ENCODE measurements around the gene PERM1. TPM values are rescaled to one million over a fixed set of nuclear protein-coding genes. Genes with fewer than 3 reads are reported as not detected.

The PERM1 gene
- total and polyA plus RNA-seq, 2 of the 13 experiments (the other 11 are each of a cell fraction or from before 2014, with no cell fraction given), result 0.04 to 0.29 TPM

DNA sequence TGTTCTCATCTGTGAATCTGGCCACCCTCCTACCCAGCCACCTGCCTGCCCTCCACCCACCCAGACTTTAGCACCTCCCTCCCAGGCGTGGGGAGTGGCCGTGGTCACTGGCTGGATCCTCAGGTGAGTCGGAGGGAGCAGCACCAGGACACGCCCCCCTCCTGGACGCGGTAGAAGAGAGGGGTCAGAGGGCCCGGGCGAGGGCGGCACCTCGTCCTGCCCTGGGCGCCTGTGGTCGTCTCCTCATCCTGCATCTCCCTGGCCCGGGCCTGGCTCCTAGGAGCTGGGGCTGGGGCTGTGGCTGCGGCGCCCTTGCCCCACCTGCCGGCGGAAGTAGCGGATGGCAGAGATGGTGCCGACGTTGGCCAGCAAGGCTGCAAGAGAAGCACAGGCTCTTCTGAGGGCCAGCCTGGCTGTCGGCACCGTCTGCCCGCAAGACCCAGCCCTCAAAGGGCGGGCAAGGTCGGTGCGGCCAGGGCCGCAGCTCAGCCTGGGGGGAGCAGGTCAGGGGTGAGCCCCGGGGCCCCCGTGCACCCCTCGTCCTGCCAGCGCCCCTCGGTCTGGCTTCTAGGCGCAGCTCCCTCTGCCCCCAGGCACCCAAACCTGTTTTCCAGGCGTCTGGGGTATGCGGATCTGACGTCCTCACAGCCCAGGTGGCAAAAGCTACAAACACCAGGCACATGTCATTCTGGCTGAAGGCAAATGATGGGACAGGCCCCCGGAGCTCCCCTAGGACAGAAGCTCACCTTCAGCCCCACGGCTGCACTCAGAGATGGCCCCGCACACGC is 5.8 kb downstream of the PERM1 start (continued):
- TF ChIP-seq, protein P1, sequence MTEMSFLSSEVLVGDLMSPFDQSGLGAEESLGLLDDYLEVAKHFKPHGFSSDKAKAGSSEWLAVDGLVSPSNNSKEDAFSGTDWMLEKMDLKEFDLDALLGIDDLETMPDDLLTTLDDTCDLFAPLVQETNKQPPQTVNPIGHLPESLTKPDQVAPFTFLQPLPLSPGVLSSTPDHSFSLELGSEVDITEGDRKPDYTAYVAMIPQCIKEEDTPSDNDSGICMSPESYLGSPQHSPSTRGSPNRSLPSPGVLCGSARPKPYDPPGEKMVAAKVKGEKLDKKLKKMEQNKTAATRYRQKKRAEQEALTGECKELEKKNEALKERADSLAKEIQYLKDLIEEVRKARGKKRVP (CRISPR knock-in tag; IDR thresholded peaks at IDR 0.05), result no peak
- TF ChIP-seq POGZ (CRISPR knock-in tag; IDR thresholded peaks at IDR 0.05) (no peak), ZNF292 (CRISPR knock-in tag; IDR thresholded peaks at IDR 0.05; ENCODE audit: borderline replicate concordance, low read depth) (no peak), ZFP62 (CRISPR knock-in tag; IDR thresholded peaks at IDR 0.05) (no peak), KDM2A (CRISPR knock-in tag; IDR thresholded peaks at IDR 0.05; ENCODE audit: borderline replicate concordance, low read depth) (peak; percentile 84), ZNF776 (CRISPR knock-in tag; IDR thresholded peaks at IDR 0.05) (peak; percentile 76; the same call in 1 of the 2 replicates), ZNF24 (IDR thresholded peaks at IDR 0.05) (no peak), ZNF564 (CRISPR knock-in tag; IDR thresholded peaks at IDR 0.05) (no peak), ZNF891 (CRISPR knock-in tag; IDR thresholded peaks at IDR 0.05) (no peak), SAFB2 (CRISPR knock-in tag; IDR thresholded peaks at IDR 0.05; ENCODE audit: borderline replicate concordance, low read depth) (0 out of 2 replicates have a peak, but pooled peaks have one; percentile 57), ZNF589 (CRISPR knock-in tag; conservative IDR thresholded peaks at IDR 0.05) (no peak), HDAC2 (CRISPR knock-in tag; IDR thresholded peaks at IDR 0.05) (no peak), CBX1 (IDR thresholded peaks at IDR 0.05; ENCODE audit: low read depth) (no peak)
- TF ChIP-seq, protein P2, sequence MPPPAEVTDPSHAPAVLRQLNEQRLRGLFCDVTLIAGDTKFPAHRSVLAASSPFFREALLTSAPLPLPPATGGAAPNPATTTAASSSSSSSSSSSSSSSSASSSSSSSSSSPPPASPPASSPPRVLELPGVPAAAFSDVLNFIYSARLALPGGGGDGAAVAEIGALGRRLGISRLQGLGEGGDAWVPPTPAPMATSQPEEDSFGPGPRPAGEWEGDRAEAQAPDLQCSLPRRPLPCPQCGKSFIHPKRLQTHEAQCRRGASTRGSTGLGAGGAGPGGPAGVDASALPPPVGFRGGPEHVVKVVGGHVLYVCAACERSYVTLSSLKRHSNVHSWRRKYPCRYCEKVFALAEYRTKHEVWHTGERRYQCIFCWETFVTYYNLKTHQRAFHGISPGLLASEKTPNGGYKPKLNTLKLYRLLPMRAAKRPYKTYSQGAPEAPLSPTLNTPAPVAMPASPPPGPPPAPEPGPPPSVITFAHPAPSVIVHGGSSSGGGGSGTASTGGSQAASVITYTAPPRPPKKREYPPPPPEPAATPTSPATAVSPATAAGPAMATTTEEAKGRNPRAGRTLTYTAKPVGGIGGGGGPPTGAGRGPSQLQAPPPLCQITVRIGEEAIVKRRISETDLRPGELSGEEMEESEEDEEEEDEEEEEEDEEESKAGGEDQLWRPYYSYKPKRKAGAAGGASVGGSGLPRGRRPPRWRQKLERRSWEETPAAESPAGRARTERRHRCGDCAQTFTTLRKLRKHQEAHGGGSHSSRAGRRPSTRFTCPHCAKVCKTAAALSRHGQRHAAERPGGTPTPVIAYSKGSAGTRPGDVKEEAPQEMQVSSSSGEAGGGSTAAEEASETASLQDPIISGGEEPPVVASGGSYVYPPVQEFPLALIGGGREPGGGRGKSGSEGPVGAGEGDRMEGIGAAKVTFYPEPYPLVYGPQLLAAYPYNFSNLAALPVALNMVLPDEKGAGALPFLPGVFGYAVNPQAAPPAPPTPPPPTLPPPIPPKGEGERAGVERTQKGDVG (CRISPR knock-in tag; IDR thresholded peaks at IDR 0.05; ENCODE audit: borderline replicate concordance), result no peak
- TF ChIP-seq, protein P3, sequence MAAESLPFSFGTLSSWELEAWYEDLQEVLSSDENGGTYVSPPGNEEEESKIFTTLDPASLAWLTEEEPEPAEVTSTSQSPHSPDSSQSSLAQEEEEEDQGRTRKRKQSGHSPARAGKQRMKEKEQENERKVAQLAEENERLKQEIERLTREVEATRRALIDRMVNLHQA (CRISPR knock-in tag; IDR thresholded peaks at IDR 0.05), result no peak
- TF ChIP-seq, protein P4, sequence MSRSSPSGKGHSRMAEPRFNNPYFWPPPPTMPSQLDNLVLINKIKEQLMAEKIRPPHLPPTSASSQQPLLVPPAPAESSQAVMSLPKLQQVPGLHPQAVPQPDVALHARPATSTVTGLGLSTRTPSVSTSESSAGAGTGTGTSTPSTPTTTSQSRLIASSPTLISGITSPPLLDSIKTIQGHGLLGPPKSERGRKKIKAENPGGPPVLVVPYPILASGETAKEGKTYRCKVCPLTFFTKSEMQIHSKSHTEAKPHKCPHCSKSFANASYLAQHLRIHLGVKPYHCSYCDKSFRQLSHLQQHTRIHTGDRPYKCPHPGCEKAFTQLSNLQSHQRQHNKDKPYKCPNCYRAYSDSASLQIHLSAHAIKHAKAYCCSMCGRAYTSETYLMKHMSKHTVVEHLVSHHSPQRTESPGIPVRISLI (CRISPR knock-in tag; IDR thresholded peaks at IDR 0.05; ENCODE audit: borderline replicate concordance), result no peak
- TF ChIP-seq, protein P5, sequence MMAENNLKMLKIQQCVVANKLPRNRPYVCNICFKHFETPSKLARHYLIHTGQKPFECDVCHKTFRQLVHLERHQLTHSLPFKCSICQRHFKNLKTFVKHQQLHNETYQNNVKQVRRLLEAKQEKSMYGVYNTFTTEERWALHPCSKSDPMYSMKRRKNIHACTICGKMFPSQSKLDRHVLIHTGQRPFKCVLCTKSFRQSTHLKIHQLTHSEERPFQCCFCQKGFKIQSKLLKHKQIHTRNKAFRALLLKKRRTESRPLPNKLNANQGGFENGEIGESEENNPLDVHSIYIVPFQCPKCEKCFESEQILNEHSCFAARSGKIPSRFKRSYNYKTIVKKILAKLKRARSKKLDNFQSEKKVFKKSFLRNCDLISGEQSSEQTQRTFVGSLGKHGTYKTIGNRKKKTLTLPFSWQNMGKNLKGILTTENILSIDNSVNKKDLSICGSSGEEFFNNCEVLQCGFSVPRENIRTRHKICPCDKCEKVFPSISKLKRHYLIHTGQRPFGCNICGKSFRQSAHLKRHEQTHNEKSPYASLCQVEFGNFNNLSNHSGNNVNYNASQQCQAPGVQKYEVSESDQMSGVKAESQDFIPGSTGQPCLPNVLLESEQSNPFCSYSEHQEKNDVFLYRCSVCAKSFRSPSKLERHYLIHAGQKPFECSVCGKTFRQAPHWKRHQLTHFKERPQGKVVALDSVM (CRISPR knock-in tag; IDR thresholded peaks at IDR 0.05), result no peak
- TF ChIP-seq, protein P6, sequence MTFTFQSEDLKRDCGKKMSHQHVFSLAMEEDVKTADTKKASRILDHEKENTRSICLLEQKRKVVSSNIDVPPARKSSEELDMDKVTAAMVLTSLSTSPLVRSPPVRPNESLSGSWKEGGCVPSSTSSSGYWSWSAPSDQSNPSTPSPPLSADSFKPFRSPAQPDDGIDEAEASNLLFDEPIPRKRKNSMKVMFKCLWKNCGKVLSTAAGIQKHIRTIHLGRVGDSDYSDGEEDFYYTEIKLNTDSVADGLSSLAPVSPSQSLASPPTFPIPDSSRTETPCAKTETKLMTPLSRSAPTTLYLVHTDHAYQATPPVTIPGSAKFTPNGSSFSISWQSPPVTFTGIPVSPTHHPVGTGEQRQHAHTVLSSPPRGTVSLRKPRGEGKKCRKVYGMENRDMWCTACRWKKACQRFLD (CRISPR knock-in tag; IDR thresholded peaks at IDR 0.05; ENCODE audit: borderline replicate concordance), result no peak
